Left kidney (tissue), 2 donors: ENCODE measurements around the gene CACNA1H. TPM values are rescaled to one million over a fixed set of nuclear protein-coding genes. Genes with fewer than 3 reads are reported as not detected.

ENCODE experiments used
- DNase-seq: peaks from one replicate; pipeline ENCODE4 v3.0.0-alpha.2; 2013
- polyA plus RNA-seq: library from polyadenylated mRNA; unstranded; fragments of 120-200 nt; gene quantifications from one replicate; pipeline ENCODE4 v1.2.1, GENCODE V29; 2013; ENCODE audit not compliant: insufficient read length

Gene CACNA1H
- polyA plus RNA-seq, 1 donor, result 17.0 TPM

DNA sequence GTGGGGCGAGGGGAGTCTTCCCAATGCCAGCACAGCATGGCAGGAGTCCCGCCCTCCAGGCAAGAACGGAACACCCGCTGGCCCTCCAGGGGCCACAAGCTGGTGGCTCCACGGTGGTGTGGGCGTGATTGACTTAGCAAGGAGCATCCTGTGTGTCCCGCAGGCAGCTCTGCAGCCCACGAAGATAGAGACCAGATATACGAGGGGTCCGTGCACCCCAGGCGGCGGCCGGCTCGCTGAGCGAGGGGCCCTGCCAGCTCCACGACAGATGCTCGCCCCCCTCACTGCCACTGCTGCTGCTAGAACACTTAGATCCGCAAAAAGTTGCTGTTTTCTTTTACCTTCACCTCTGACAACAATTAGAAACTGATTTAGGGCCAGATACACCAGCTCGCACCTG lies 10.0 kb upstream of the CACNA1H start:
- no peak for DNase-seq

DNA sequence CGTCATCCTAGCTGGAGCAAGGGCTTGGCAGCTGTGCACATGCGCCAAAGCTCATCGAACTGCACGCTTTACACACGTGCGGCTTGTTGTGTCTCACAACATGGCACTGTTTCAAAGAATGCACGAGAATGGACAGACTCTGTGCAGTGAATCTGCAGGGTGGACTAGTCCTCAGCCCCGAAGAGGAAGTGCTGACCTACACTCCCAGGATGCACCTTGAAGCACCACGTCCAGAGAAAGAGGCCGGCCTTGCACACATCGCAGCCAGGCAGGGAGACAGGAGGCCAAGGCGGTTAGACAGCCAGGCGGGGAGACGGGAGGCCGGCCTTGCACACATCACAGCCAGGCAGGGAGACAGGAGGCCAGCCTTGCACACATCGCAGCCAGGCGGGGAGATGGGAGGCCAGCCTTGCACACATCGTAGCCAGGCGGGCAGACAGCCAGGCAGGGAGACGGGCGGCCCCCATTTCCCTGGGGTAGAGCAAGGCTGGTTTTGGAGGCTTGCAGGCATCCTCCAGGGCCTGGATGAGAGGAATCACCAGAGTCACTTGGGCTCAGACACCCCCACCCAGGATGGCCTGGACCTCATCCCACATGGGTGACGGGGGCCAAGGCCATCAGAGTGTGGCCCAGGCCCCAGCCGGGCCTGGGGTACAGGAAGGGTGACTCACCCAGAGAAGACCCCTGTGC lies 9.0 kb upstream of the CACNA1H start:
- no peak for DNase-seq

DNA sequence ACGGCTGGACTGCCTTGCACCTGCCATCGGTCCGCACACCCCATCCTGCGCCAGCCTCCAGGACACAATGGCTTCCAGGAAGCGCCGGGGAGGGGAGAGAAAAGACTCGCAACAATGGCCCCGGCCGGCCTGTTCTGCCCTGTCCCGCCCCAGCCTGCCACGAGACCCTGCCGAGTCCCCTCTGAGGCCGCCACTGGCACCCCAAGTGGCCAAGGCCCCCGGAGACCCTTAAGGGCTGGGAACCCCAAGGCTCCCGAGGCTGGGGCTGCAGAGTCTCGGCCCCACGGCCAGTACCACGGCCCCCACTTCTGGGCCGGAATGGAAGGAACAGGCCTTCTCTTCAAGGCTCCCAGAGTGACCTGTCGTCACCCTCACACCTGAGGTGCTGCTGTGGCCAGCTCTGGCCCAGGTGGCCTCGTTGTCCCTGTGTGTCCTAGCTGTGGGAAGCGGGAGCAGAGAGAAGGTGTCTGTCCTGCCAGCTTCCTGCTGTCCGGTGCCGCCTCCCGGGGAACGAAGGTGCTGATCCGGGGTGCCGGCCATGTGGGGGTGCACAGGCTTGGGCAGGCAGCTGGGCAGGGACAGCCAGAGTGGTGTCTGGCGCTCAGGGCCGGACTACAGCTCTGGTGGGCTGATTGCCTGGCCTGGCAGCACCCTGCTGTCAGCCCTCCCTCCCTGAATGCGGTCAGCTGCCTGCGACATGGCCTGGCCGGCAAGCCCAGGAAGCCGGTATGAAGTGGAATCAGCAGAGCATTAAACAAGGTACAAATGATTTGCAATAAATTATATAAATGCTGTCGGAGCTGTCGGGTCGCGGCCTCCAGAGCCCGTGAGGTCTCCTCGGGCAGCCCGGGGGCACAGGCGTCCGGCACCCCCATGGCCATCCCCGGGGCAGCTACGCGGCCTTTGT lies 8.2 kb upstream of the CACNA1H start:
- no peak for DNase-seq

DNA sequence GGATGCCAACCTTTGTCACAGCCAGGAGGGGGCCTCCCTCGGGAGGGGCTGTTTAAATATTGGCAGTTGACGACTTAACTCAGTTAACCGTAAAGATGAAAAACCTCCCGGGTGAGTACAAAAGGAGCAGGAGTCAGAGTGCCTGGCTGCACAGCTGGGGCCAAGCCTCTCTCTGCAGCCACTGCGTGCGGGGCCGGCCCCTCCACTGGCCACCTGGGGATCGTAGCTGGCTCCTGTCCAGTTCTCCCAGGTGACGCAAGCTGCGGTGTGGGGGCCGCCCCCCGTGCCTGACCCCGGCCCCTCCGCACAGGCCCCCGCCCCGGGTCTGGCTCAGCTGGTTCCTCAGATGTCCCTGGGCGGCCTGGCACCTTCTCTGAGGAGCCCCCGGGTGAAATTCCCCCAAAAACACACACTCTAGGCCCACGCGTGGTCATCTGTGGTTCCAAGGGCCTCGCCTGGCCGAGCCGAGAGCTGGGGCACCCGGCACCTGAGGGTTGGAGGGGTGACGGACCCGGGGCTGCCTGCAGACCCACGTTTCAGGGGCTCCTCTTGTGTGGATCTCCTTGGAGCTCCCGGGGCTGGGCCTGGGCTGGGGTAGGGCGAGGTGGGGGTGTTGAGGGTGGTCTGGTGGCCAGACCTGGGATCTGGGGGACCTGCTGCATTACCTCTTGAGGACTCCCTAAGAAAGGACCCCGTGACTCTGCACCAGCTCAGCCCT lies 7.4 kb upstream of the CACNA1H start:
- no peak for DNase-seq

DNA sequence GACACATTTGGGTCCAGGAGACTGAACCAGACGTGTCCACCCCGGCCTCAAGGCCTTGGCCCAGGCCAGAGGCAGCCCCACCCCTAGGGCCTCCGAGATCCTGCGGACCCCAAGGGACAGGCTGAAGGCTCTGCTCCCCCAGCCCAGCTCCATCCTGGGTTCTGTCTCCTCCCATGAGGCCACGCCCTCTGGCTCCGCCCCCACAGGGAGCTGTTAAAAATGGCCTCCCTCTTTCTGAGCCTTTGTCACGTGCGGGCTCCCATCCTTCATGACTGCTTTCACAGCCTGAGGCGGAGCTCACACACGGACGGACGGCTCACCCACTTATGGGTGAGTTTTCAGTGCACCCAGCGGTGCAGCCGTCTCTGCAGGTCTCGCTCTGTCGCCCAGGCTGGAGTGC lies 6.5 kb upstream of the CACNA1H start:
- DNase-seq, result no peak

DNA sequence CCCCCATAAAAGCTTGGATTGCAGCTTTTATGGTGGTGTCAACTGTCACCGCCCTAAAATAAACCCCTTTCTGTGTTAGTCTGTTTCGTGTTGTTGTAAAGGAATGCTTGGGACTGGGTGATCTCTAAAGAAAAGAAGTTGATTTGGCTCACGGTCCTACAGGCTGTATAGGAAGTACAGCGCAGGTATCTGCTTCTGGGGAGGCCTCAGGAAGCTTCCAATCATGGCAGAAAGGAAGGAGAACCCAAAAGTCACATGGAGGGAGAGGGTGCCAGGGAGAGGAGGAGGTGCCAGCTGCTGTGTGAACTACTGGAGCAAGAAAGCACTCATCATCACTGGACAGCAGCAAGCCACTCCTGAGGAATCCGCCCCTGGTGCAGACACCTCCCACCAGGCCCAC lies 5.9 kb upstream of the CACNA1H start:
- no peak for DNase-seq

DNA sequence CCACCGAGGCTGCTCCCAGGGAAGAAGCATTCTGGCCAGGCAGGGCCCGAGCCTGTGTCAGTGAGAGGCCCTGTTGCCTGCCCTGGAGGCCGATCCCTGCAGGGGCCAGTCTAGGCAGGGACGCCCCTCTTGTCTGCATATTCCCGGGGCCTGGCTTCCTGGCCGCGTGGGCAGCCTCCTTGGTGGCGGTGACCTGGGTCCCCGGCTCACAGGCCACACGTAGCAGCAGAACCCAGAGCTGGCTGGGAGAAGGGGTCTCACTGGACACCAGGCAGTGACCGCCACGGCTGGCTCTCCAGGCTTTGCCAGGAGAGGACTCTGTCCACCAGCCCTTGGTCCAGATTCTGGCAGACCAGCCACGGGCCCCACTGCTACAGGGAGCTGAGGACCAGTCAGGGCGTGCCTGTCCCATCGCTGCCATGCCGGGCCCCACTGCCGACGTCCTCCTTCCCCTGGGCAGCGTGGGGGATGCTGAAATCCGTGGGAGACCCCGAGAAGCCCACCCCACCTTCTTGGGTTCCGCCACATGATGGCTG lies 3.7 kb upstream of the CACNA1H start:
- DNase-seq, result no peak

DNA sequence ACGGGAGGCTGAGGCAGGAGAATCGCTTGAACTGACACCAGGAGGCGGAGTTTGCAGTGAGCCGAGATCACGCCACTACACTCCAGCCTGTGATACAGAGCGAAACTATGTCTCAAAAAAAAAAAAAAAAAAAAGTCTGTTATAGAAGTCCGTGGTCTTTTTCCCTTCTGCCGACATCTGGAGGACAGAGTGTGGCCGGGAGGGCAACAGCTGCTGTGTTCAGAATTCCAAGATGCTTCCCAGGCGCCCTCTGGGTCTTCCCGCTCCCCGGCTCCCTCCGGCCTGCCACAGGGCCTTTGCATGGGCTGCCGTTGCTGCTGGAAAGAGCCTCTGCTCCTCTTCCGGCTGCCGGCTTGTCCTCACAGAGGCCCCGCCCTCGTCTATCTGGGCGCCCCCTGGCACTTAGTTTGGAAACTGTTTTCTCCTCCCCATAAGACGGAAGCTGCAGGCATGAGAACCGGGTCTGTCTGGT lies 2.4 kb upstream of the CACNA1H start:
- no peak for DNase-seq

DNA sequence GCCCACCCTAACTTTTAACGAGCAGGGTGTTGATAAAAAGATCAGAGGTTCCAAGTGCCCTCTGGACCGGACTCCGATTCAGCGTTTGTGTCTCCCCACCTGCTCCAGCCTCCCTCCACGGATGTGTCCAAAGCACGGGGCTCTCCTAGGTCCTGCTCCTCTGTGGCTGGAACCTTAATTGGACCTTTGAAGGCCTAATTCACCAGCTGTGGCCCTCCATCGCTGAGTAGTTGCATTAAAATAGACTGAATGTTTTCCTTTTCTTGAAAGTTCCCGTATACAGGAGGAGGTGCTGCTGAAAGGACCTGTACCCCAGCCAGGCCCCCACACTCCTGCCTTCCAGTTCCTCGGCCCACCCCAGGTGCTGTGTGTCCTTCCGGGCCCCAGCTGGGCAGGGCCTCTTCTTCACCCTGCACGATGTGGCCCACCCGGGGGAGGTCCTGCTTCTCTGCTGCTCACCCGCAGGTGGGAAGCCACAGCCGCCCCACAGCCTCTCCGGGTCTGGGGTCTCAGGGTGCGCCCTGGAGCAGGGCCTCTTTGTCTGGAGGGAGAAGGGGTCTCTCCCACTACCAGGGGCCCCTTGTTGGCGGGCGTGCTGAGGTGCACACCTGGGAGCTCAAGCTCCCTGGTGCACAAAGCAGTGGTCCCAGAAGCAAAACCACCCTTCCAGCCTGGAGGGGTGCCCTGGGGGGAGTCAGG lies 1.3 kb upstream of the CACNA1H start:
- DNase-seq, result no peak

DNA sequence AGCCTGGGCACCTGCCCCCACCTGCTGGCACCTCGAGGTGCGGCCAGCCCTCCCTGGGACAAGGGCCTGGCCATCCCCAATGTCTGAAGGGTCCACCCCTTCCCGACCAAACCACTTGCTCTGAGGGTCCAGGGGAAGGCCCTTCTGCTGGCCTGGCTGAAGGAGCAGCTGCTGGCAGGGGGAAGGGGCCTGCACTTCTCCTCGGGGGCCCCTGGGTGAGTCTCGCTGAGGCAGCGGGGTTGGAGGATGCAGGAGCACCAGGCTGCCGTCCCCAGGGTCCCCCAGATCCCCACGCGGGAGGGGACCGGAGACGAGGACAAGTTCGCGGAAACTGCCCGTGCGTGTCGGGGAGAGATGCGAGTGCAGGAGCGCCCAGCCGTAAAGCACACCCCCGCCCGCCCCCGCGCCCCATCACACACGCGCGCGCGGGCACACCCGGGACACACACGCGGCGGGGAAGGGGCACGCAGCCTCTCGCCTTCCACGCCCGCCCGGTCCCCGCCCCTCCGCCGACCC lies 725 bp upstream of the CACNA1H start:
- no peak for DNase-seq

DNA sequence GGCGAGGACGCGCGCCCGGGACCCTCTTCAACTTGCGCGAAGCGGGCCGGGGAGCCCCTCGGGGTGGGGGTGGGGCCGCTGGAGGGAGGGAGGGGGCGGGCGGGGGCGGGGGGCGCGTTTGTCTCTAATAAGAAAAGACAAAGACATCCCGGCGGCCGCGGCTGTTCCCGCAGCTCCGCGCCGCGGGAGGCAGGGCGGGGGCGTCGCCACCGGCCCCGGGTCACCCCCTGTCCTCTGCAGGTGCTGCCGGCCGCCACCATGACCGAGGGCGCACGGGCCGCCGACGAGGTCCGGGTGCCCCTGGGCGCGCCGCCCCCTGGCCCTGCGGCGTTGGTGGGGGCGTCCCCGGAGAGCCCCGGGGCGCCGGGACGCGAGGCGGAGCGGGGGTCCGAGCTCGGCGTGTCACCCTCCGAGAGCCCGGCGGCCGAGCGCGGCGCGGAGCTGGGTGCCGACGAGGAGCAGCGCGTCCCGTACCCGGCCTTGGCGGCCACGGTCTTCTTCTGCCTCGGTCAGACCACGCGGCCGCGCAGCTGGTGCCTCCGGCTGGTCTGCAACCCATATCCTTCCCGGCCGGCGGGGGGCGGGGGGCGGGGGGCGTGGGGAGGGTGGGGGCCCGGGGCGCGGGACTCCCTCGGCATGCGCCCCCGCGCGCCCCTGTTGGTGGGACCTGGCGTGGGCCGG lies 714 bp downstream of the CACNA1H start:
- DNase-seq, result no peak

DNA sequence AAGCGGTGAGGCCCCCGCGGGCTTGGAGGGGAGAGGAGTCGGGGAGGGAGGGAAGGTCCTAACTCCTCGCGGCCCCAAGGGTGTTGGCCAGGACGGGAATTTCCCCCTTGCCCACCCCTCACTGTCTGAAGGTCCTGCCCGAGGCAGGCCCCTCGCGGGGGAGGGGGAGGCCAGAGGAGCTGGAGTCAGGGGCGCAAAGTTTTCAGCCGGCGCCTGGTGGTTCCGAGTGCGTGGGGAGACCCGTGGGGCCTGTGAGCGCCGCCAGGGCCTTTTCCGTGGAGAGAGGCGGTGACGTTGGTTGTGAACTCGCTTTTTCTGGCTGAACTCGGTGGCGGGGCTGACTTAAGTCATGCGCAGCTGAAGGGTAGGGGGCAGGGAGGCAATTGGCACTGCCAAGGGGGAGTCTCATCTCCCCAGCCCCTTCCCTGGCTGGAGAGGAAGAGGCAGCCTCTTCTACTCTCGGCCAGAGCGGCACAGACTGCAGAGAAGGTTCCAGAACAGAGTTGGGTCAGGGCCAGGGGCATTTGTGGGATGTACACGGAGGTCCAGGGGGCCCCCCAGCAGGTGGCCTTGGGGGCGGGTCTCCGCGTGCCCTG lies 1.5 kb downstream of the CACNA1H start:
- no peak for DNase-seq

DNA sequence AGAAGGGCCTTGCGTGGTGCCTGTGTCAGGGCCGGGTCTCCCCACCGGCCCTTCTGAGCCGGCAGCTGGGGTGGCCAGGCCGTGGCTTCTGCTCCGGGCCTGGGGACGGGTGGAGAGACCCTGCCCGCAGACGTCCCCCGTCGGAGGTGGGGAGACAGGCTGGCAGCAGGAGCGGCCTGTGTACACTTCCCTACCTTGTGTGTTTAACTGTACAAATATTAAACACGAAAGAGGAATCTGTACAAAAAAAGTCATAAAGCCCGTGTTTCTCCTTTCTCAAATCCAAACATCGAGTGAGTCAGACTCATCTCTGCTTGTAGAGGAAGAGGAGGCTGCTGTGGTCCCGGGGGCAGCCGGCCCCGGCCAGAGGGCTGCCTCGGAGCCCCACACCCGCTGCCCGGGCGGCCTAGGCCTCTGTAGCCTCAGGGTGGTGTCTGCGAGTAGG lies 2.0 kb downstream of the CACNA1H start:
- DNase-seq, result no peak

DNA sequence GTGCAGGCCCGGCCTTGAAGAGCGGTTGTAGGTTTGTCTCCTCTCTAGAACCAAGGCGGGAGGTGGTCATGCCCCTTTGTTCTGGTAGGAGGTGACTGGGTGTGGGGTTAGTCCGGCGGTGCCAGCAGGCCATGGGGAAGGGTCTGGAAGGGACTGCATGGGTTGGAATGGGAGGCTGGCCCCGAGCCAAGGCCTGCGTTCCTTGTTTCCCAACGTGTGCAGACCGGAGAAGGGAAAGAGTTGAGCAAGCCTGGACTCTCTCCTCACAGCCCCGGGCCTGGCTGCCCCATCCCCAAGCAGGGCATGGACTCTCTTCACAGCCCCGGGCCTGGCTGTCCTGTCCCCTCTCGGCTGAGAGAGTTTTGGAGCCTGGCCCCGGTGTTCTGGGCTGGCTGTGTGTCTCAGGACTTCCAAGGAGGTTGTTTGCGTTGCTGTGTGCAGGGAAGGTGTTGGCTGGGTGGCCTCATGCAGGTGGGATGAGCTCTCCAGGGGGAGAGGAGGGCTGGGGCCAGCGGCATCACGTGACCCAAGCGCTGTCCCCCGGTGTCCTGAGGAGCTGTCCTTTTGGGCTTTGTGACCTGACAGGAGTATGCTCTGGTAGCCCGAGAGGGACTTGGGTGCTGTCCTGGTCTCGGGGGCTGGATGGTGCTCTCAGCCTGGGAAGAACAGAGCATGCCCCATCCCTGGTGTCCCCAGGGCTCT lies 2.6 kb downstream of the CACNA1H start:
- no peak for DNase-seq

DNA sequence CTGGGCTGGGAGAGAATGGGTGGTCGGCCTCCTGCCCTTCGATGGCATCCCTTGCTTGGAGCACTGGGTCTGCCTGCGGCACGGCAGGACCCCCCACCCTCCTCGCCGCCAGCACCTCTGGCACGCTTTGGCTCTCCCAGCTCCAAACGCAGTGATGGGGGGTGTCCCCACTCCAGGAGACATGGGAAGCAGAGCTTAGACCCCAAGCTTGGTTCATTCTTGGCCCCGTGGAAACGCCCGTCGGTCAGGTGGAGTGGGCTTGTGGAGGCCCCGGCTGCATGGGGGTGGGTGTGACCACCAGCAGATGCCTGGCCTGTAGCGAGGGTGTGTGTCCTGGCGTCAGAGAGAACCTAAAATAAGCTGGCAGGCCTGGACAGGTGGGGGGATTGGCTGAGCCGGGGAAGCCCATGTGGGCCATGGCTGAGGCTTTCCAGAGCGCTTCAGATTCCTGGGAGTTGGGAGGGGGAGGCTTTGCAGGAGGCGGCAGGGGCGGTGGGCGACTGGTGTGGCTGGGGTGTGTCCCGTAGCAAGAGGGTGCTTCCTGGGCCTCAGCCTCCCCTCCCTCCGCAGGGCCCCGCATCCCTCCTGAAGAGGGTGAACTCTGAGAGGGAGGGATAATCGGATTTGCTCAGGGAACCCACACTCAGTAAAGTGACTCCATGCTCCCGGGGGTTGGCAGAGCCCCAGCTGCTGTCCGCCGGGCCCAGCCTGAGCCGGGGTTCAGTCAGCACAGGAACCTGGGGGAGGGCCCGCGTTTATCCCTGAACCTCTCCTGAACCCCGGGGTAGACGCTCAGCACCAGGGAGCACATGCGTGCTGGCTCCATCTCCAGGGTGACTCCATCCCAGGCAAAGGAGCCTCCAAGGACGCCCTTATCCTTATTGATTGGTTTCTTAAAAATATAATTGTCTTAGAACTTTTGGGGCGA lies 3.4 kb downstream of the CACNA1H start:
- DNase-seq, result no peak

DNA sequence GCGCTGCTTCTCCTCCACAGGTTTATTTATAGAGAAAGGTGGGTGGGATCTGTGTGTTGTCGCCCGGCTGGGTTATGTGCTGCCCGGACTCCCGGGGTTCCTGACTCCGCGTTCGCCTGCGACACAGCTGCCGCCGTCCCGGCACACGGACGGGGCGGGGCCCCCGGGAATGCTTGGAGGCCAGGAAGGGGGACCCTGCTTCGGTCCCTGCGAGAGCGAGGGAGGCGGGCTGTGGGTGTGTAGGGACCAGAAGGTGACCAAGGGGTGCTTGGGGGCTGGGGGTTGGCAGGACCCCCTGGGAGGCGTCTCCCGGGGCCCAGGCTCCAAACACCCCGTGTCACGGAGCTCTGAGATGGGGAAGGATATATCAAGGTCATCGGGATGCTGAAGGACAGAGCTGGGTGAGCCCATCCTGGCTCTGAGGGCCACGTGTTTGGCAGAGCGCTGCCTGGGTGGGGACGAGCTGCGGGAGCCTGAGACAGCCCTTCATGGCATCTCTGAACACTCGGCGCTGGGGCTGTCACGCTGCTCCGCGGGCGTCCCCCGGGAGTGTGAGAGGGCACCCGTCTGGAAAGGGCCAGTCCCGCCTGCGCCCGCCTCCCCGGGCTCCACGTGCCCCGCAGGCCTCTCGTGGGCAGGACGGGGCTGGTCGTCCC lies 4.2 kb downstream of the CACNA1H start:
- DNase-seq, result no peak

DNA sequence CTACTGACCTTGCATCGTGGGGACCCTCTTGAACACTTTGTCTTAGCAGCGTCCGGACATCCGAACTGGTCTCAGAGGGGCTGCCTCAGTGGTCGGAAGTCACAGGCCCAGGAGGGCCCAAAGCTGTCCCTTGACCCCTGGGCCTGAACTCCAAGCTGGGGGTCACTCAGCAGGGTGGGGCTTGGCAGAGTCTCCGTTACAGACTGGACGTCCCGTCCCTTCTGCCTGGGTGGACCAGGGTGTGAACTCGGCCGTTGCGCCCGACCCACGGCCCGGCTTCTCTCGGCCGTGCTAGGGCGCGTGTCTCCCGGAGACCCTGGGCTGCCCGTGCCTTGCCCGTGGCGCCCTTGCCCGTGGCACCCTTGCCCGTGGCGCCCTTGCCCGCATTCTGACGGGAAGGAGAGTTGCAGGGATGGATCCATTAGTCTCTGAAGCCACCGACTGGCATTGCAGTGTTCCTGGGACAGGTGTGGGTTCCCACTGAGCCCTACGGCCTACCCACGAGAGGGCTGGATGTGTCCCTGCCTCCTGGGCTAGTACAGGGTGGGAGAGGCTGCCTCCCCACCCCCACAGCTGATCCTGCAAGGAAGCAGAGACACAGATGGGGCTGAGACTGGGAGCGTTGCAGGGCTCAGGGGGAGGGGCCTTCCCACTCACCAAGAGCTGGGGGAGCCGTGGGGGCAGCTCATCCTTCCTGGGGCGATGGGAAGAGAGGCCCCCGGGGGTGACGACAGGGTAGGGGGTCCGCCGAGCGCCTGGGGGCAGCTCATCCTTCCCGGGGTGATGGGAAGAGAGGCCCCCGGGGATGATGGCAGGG lies 4.9 kb downstream of the CACNA1H start:
- no peak for DNase-seq
